NCI-H128 (cell line): ENCODE results near the gene IDI2.
"Not testable (repeated sequence)": the region's sequence is repeated elsewhere in the genome, so short reads cannot be mapped to it uniquely, and the experiment has no call there.

Experiments used
- DNase-seq: peaks from one replicate; lab custom pipeline; 2025; ENCODE audit not compliant: unreplicated experiment; lab: John Stamatoyannopoulos, UW

Gene IDI2

DNA sequence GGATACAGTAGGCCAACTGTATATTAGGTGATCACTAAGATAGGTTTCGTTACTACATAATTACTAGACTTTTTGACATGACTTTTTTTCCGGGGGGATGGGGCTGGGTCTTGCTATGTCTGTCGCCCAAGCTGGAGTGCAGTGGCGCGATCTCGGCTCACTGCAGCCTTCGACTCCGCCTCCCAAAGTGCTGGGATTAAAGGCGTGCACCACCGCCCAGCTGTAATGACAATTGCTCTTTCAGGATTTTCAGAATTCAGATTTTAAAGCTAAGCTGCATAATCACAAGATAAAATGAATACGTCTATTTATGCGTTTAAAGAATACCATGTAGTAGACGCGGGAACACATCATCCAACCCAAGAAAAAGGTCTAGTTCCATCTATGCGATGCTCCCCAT, 22.3 kb upstream of the IDI2 start:
- no peak for DNase-seq

DNA sequence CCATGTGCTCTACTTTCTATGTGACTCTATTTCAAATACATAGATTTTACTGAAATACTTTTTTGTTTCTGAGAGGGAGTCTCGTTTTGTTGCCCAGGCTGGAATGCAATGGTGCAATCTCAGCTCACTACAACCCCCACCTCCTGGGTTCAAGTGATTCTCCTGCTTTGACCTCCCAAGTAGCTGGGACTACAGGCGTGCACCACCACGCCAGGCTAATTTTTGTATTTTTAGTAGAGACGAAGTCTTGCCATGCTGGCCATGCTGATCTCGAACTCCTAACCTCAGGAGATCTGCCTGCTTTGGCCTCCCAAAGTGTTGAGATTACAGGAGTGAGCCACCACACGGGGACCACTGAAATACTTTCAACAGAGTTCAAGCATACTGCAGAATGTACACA, 19.8 kb upstream of the IDI2 start:
- DNase-seq, result no peak

DNA sequence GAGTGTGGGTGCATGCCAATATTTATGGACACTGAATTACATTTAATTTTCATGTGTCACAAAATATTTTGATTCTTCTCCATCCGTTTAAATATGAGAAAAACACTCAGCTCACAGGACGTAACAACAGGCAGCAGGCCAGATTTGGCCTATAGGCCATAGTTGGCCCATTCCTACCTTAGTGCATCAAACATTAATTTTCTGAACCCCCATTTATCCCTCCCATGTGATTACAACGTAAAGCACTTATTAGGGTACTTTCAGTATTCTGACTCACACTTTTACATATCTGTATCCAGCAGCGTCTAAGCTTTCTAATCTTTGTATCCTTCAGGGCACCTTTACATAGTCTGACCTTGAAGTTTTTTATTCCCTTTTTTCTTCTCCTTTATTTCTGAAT, 19.3 kb upstream of the IDI2 start:
- no peak for DNase-seq

DNA sequence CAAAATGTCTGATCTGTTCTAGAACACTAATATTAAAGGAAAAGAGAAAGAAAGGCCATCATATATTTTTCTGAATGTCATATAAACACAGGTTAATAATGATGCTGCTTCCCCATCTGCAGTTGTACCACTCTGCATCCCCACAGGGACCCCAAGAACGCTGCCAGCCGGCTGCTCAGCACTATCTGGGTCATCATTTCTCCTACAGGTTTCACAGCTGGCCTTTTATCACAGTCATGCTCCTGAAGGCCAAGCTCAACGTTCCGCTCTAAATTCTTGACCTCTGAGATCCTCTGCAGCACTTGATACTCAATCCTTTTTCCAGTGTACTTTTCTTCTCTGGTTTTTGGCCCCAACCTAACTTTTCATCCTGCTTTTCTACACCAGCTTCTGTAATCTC, 18.5 kb upstream of the IDI2 start:
- DNase-seq, result no peak

DNA sequence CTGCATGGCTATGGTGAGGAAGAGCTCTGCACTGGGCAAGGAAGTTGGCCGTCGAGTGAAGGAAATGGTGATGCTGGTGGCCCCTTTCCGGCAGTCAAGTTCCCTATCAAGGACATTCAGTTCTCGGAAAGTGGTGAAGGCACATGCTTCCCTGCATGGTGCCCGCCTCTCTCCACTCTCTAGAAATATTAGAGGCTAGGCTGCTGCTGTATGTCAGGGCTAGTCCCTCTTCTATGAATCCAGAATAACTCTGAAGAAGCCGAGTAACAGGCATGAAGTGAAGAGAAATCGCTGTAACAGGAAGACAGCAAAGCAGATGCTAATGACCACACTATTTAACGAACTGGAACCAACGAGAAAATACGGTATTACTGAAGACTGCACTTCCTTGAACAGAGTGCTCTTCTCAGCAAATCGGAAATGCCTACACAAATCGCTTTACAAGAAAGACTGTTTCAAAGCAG, 17.9 kb upstream of the IDI2 start:
- no peak for DNase-seq

DNA sequence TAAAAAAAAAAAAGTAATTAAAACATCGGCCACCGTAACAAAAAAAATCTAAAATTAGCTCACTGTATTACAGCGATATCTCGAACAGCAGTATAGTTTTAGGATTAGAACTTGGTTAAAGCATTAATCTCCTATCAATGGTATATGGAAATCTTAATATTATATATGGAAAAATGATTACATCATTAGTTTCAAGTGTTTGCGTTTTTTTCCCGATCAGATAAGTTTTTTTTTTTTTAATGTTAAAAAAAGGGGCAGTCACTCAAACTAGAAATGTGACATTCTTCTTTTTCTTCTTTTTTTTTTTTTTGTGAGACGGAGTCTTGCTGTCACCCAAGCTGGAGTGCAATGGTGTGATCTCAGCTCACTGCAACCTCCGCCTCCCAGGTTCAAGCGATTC, 15.9 kb upstream of the IDI2 start:
- DNase-seq, result no peak

DNA sequence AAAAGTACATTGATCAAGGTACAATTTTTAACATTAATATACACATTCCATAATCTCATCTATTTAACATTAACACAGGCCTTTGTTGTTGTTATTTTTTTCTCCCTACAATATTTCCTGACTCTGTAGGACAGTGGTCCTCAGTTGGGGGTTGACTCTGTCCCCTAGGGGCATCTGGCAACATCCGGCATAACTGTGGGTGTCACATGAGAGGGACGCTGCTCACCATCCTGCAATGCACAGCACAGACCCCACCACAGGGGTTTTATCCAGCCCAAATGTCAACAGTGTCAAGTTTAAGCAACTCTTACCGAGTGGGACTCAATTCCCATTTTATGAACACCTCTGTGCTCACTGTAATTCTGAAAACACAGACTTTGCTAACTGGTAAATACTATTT, 14.5 kb upstream of the IDI2 start:
- no peak for DNase-seq

DNA sequence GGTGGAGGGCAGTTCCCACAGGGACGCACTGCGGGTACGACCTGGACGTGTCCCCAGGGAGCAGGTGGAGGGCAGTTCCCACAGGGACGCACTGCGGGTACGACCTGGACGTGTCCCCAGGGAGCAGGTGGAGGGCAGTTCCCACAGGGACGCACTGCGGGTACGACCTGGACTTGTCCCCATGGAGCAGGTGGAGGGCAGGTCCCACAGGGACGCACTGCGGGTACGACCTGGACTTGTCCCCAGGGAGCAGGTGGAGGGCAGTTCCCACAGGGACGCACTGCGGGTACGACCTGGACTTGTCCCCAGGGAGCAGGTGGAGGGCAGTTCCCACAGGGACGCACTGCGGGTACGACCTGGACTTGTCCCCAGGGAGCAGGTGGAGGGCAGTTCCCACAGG, 13.1 kb upstream of the IDI2 start:
- DNase-seq, result not testable (repeated sequence)

DNA sequence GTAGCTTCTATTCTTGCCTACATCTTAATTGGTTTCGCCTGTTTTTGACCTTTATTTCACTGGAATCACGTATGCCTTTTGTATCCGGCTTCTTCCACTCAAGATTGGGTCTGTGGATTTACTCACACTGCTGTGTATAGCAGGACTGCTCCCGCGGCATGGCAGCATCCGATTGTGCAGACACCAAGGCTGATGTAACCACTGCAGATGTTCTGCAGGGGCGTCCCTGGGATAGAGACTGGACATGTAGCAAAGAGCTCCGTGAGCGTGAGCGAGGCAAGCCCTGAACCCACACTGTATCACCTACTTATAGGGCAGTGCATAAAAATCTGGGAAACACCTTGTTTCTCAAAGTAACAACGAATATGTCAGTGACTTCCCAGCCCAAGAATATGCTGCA, 11.4 kb upstream of the IDI2 start:
- no peak for DNase-seq

DNA sequence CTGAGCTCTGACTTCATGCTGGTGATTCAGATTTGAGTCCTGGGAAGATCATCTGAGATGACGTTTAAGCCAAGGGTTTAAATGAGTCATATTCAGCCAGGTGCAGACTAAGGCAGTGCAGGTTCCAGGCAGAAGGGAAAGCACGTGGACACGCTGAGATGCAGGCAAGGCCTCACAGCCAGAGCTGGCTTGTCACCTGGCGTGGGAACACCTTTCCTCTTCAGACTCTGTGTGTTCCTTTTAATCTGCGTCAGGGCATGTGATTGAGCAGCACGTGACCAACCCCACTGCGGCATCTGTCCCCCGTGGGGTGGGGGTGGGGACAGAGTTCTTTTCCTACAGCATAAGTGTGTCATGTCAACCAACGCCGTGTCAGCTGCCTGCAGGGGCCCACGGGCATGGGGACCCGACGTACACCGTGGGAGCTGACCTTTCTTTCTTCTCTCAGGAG, 10.7 kb upstream of the IDI2 start:
- DNase-seq, result no peak

DNA sequence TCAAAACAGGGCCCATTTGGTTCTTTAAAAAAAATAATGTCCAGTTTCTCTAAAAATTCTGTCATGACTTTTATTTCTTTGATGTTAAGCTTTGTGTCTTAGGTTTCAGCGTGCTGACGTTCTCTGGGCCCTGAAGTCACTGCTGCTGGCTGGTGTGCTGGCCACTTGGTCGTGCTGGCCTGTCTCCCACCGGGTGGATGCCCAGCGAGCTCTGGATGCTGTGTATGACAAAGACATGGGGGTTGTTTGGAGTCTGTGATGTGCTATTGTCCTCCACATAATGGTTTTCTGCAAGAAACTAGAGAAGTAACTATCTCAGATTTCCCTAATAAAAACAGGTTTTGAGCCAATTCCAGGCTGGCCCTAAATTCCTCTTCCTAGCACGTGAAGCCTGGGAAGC, 9.5 kb upstream of the IDI2 start:
- DNase-seq, result no peak

DNA sequence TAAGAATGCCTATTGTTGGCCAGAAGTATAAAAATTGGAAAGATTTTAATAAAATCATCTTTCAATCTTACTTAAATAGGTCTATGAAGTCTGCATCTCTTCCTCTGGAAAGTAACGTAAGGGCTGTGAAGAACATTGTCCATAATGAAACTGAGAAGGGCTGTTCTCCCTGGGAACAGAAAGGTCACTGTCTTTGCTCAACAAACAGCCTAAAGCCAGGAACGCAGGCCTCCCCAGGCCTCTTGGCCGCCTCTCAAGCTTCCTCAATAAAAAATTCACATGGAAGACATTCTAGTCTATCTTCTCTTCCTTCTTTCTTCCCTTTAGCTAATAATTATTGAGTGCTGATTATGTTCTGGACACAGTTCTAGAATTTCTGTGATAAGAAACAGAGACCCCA, 9.1 kb upstream of the IDI2 start:
- no peak for DNase-seq

DNA sequence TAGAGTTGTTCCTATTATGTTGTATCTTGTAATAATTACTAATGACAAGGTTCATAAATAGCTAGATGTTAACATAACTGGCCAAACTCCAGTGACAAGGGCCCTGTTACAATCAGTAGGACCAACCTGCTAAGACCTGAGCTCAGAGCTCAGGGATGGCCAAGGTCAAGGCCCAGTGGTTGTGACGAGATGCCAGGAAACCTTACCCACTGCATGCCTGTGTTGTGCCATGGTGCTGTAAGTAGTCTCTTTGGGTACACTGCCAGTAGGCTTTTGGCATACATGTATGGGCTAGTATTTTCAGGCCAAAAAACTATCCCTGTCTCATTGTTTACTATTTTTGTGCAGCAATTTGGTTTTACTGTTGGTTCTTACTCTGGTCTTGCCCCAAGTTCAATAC, 7.9 kb upstream of the IDI2 start:
- no peak for DNase-seq

DNA sequence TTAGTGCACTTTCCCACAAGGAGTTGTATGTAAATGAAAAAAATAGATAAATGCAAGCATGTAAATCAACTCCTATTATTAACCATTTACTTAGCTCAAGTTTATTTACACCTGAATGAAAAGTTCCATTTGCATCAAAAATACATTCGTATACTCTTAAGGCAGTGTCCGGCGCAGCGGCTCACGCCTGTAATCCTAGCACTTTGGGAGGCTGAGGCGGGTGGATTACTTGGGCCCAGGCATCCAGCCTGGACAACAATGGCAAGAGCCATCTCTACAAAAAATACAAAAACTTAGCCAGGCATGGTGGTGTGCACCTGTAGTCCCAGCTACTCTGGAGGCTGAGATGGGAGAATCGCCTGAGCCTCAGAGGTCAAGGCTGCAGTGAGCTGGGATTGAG, 4.2 kb upstream of the IDI2 start:
- DNase-seq, result no peak

DNA sequence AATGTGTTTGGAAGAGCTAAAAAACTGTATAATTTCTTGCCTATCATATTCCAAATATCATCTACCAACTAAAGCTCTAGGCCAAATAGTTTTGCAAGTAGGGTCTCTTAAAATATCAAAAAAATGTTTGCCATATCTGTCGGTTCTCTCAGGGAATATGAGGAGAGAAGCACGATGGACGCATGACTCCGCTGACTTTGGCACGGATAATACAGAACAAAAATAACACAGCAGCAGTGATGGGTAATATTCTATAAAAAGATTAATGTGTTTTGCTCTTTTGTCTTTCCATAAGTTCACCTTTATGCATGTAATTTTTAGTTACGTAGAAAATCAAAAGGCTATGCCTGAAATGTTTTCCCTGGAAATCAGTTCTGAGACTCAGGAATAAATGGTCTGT, 919 bp upstream of the IDI2 start:
- DNase-seq, result no peak

DNA sequence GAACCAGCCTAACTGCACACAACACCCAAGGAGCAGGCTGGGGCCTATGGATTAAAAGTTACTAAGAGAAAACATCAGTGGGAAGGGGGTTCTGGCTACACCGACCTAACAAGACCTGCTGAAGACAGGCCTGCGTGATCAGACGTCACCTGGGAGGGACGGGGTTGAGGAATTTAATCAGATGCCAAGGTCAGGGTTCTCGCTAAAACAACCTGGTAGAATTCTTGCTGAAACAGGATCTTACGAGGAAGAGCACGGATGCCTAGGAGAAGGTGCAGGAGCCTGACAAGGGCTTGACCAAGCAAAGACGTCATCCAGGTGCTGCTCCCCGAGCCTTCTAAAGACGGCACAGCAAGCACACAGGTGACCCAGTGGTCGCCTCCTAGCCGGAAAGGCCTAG, 1.6 kb downstream of the IDI2 start:
- DNase-seq, result no peak

DNA sequence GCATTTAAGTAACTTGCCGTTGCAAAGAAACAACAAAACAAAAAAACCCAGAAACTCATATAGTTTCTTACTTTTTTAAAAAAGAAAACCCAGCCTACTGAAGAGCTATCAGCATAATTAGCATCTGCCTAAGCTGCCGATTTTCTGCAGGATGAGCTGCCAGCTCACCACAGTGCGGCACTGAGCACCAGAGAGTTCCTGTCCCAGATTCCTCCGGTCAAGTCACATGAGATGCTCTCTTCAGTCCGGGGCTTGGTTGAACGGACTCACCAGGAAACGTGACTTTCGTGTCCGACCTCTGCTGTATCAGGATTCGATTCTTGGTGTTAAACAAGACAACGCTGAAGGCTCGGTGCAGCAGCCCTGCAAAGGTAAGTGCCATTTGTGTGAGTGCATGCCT, 3.2 kb downstream of the IDI2 start:
- DNase-seq, result no peak

DNA sequence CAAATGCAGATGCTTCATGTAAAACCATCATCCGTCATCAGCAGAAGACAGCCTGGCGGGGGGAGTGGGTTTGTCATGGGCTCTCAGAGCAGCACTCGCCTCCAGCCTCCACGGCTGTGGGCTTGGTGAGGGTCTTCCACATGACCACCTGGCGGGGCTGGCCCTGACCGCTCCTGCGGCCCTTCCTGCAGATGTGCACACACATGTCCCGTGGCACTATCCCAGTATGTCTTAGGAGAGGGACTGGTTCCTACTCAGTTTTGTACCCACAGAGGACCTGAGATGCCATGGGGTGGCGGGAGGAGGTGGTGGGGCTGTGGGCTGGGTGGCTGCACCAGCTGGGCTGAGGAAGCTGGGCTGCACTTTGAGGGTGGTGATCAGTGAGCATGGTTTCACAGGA, 4.7 kb downstream of the IDI2 start:
- DNase-seq, result no peak

DNA sequence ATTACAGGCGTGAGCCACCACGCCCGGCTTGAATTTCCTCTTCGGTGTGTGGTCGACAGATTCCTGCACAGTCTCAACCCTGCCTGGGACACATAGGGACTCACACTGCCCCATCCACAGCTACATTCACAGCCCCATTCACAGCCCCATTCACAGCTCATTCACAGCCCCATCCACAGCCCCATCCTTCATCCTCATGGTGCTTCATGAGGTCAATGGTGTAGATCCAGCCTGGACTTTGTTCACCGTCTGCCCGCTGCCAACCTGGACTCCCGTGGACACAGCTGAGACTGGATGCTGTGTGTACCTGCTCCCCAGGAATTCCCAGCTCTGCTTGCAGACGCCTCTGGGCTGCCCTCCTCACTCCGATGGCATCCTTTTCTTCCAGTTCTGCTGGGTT, 5.2 kb downstream of the IDI2 start:
- DNase-seq, result no peak

DNA sequence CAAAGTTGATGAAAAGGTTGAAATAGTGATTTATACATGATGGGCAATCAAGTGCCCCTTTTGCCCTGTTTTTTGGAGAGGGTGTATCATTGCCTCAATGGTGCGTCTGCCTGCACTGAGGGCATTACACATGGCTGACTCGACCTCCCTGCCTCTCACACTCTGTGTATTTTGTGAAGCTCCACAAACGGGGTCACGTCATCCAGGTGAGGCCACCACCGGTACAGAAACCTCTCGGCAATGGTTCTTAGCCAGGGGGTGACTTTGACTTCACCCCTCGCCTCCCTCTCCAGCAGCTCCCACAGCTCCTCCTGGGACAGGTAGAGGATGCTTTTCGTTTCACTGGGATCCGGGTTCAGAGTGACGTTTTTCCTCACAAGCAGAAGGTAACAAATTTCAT, 6.3 kb downstream of the IDI2 start:
- no peak for DNase-seq

DNA sequence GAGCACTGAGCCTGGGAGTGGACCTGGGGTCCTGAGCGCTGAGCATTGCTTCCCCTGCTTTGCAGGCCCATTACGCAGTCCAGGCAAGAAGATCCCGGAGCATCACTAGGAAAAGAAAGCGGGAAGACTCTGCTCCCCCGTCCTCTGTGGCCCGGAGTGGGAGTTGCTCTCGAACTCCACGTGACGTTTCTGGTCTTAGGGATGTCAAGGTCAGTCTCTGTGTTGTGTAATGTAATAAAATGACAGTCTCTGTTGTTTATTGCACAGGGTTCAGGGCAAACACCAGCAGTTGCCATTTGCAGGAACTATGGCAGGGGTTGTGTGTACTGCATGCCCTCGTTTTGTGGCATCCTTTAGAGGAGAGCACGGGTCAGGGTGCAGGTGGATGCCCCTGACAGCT, 10.0 kb downstream of the IDI2 start:
- DNase-seq, result no peak

DNA sequence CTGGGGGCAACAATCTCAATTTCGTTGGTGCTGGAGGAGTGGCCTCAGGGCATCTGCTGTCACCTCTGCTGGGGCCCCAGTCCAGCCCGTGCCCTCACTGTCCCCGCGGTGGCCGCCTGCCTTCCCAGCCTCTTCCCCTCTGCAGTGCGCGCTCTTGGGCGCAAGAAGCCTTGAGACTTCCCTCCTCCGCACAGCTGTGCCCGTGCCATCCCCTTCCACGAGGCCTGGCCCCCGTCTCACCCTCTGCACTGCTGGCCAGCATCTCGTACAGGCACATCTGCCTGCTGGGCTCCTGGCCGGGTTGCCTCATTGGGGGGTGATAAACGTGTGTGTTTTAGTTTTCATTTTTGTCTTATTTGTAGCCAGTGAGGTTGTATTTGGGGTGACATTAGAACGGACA, 14.0 kb downstream of the IDI2 start:
- DNase-seq, result no peak

DNA sequence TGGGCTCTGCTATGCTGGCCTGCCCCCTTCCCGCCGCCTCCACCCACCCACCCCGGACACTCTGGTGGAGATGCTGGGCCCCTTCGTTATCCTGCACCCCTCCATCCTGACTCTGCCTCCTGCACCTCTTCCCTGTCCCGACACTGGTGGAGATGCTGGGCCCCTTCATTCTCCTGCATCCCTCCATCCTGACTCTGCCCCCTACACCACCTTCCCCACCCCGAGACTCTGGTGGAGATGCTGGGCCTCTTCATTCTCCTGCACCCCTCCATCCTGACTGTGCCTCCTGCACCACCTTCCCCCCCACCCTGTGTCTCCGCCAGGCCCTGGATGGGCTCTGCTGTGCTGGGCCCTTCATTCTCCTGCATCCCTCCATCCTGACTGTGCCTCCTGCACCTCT, 15.0 kb downstream of the IDI2 start:
- no peak for DNase-seq

DNA sequence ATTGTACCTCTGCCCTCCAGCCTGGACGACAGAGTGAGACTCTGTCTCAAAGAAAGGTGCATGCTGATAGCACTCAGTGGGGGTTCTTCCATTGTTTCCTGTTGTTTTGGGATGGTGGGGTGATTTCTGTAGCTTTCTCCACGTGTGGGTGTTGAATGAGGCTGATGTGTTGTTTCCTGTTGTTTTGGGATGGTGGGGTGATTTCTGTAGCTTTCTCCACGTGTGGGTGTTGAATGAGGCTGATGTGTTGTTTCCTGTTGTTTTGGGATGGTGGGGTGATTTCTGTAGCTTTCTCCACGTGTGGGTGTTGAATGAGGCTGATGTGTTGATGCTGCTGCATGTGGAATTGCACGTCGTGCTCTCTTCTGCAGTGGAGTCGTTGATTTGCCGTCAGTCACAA, 15.7 kb downstream of the IDI2 start:
- not testable (repeated sequence) for DNase-seq
